HG02759 (cell line): ENCODE data around the gene SMYD4.

Experiments used
- ATAC-seq: cut with Tn5 transposase; IDR thresholded peaks from one replicate; pipeline ENCODE4 v1.9.1; 2021; ENCODE audit warnings: mild to moderate bottlenecking, moderate library complexity; ENCODE audit not compliant: unreplicated experiment

Gene SMYD4

DNA sequence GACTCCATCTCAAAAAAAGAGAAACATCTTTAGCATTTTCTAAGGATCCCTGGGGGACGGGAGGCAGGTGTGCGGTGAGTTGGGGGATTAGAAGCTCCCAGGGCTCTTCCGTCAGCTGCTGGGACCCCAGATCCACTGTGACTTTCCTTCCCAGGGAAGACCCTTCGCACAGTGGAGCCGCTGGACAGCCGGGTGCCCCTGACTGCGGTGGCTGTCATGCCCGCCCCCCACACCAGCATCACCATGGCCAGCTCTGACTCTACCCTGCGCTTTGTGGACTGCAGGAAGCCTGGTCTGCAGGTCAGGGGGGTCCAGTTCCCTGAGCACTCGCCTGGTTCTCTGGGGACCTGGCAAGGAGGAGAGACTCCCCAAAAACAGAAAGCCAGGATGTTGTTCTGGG, 94.3 kb downstream of the SMYD4 start:
- ATAC-seq: no peak

DNA sequence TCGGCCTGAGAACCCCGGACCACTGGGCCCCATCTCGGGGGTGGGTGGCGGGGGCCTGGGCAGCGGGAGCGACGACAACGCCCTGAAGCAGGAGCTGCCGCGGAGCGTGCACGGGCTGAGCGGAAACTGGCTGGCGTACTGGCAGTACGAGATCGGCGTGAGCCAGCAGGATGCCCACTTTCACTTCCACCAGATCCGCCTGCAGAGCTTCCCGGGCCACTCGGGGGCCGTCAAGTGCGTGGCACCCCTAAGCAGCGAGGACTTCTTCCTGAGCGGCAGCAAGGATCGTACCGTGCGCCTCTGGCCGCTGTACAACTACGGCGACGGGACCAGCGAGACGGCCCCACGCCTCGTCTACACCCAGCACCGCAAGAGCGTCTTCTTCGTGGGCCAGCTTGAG, 95.9 kb downstream of the SMYD4 start:
- ATAC-seq: no peak

DNA sequence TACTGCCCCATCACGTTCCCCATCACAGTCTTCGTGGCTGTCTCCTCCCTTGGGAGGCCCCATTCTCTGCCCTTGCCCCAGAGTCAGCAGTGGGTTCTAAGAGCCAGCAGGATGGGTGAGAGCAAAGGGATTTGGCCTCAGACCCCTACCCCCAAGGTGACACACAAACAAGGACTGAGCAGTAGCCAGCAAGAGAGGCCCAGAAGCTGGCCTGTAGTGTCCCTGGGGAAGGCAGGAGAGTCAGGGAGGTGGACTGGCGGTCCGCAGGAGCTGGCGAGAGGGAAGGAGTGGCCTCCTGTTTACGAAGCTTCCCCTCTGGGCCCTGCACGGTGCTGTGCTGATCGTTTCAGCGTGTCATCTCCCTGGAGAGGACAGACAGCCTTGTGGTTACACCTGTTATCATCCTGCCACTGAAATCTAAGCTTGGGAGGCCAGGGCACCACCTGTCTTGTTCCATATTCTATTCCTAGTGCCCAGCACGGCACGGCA, 96.8 kb downstream of the SMYD4 start:
- no peak for ATAC-seq

DNA sequence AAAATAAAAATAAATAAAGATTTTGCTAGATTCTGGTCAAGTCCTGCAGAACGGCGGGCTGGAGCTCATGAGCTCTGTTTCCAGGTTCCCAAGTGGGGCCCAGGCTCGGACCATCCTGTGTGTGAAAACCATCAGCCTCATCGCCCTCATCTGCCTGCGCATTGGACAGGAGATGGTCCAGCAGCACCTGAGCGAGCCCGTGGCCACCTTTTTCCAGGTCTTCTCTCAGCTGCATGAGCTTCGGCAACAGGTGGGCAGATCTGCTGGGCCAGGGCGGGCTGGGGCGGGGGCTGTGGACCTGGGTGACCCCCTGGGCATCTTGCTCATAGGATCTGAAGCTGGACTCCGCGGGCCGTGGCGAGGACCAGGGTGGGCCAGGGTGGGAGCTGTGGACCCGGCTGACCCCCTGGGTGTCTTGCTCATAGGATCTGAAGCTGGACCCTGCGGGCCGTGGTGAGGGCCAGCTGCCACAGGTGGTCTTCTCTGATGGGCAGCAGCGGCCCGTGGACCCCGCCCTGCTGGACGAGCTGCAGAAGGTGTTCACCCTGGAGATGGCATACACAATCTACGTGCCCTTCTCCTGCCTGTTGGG, 97.4 kb downstream of the SMYD4 start:
- ATAC-seq: no peak

DNA sequence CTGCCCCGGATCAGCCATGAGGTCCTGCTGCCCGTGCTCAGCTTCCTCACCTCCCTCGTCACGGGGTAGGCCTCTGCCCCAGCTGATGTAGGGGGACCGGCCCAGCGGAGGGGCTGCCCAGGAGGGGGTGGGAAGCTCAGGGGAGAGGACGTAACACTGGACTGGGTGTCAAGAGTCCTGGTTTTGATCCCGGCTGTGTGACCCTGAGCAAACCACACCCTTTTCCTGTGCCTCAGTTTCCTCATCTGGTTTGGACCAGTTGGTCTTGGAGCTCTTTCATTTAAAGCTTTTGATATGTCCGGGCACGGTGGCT, 98.6 kb downstream of the SMYD4 start:
- ATAC-seq: no peak

DNA sequence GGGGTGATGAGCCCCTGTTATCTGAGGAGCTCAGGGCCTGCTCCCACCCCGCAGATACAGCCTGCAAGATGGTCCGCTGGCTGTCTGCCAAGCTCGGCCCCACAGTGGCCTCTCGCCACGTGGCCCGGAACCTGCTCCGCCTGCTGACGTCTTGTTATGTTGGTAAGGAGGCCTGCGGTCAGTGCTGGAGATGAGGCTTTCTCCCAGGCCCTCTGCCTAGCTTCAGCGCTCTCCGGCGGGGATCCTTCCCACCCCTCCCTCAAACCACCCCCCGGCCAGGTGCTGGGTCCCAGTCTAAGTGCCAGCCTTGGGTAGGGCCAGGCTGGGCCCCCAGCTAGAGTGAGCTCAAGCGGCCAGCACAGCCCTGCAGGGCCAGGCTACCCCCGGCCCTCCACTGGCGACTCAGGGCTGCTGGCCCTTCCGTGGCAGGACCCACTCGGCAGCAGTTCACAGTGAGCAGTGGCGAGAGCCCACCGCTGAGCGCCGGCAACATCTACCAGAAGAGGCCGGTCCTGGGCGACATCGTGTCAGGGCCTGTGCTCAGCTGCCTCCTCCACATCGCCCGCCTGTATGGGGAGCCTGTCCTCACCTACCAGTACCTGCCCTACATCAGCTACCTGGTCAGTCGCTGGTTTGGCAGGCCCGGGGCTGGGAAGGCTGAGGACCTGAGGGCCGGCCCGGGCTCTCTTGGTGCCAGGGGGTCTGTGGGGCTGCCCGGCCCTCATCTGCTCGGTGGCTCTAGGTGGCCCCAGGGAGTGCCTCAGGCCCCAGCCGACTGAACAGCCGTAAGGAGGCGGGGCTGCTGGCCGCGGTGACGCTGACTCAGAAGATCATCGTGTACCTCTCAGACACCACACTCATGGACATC, 99.1 kb downstream of the SMYD4 start:
- ATAC-seq: no peak

DNA sequence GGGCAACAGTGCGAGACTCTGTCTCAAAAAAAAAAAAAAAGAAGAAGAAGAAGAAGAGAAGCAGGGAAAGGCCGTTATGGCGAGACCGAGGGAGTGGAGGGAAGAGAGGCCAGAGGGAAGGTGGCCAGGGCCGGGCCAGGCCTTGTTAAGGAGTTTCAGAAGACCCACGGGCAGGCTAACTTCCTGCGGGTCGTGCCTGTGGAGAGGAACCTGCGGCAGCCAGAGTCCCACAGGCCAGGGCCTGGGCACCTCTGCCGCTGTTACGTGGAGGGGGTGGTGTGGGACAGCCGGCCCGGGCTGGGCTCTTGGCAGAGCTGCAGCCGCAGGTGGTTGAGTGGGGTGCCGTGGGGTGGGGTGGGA, 99.8 kb downstream of the SMYD4 start:
- ATAC-seq: no peak
